Measurements from ENCODE around the gene PSMC5.

GRCh38 chr17:63843910-63844677 is 16.9 kb downstream of the PSMC5 start:
- TF ChIP-seq CTCF (IDR thresholded peaks at IDR 0.05) (no peak), POLR2AphosphoS5 (IDR thresholded peaks at IDR 0.05) (no peak)

Data from breast epithelium (tissue), 3 donors.